ENCODE data around the gene SHC3.

- TF ChIP-seq POLR2A (IDR thresholded peaks at IDR 0.05) = no peak
- no peak for TF ChIP-seq CTCF (IDR thresholded peaks at IDR 0.05)
Measured at GRCh38 chr9:89058906-89059305, 119.7 kb downstream of the SHC3 start.

Measured in esophagus squamous epithelium (tissue), 4 donors.